ENCODE data around the gene B3GALT4. TPM values are rescaled to one million over a fixed set of nuclear protein-coding genes. Genes with fewer than 3 reads are reported as not detected.

The B3GALT4 gene
- total and polyA plus RNA-seq, 12 donors = 2.6 to 23.7 (median 13.7) TPM

- TF ChIP-seq CTCF (IDR thresholded peaks at IDR 0.05) = no peak
- TF ChIP-seq POLR2A (IDR thresholded peaks at IDR 0.05) = no peak
- peaks cover 21 to 26% of the 10 kb centered on the region in 2 donors for H3K4me1 ChIP-seq (replicated peaks in 1 of 2)
- 66 to 86% (median 71%) methylated on average over 6 to 12 of the region's 12 CpGs for WGBS, 4 donors
- intact Hi-C loops (cut with DNase I) = no loop called here
- H3K4me3 ChIP-seq = peak overlapping the region in 3 of 4 donors; percentile 16 to 88 (median 67)
- H3K27ac ChIP-seq = peak overlapping the region in 4 of 5 donors; percentile 87 to 97 (median 95)
- no peaks in the 10 kb centered on the region for H3K27me3 ChIP-seq
- H3K9me3 ChIP-seq (replicated peaks in 1 of 3) = no peaks in the 10 kb centered on the region
- peak in 1 of 7 donors; percentile 24 for DNase-seq
- peaks cover 0 to 49% of the 10 kb centered on the region in 2 donors for H3K36me3 ChIP-seq (replicated peaks in 1 of 2)
Measured at GRCh38 chr6:33296797-33297405, 20.0 kb downstream of the B3GALT4 start.

- Histone ChIP-seq H3K4me1 (replicated peaks in 1 of 2) (peaks cover 21 to 26% of the 10 kb centered on the region in 2 donors), H3K36me3 (replicated peaks in 1 of 2) (peaks cover 0 to 47% of the 10 kb centered on the region in 2 donors), H3K27ac (peak overlapping the region in 4 of 5 donors; percentile 87 to 97 (median 95)), H3K27me3 (no peaks in the 10 kb centered on the region), H3K4me3 (peak overlapping the region in 3 of 4 donors; percentile 16 to 88 (median 67)), H3K9me3 (replicated peaks in 1 of 3) (no peaks in the 10 kb centered on the region)
- intact Hi-C loops (cut with DNase I) = no loop called here
- peak; percentile 58 to 75 (median 68) for DNase-seq
- TF ChIP-seq CTCF (IDR thresholded peaks at IDR 0.05) (no peak), POLR2A (IDR thresholded peaks at IDR 0.05) (no peak)
- 6 to 20% (median 8%) methylated on average over 3 to 16 of the region's 16 CpGs for WGBS, 4 donors
Measured at GRCh38 chr6:33297406-33297955, 20.6 kb downstream of the B3GALT4 start.

- H3K36me3 ChIP-seq (replicated peaks in 1 of 2) = peaks cover 0 to 47% of the 10 kb centered on the region in 2 donors
- H3K27ac ChIP-seq = peak overlapping the region; percentile 46 to 97 (median 95)
- WGBS, 4 donors = 0 to 2% (median 1%) methylated on average over 24 to 42 of the region's 42 CpGs
- intact Hi-C loops (cut with DNase I) = no loop called here
- DNase-seq = peak; percentile 81 to 92 (median 90)
- TF ChIP-seq CTCF (IDR thresholded peaks at IDR 0.05) = no peak
- TF ChIP-seq POLR2A (IDR thresholded peaks at IDR 0.05) = peak; percentile 25 to 80
- H3K4me1 ChIP-seq (replicated peaks in 1 of 2) = peaks cover 21 to 26% of the 10 kb centered on the region in 2 donors
- H3K4me3 ChIP-seq = peak overlapping the region; percentile 22 to 88 (median 76)
- no peaks in the 10 kb centered on the region for H3K27me3 ChIP-seq
- H3K9me3 ChIP-seq (replicated peaks in 1 of 3) = no peaks in the 10 kb centered on the region
Measured at GRCh38 chr6:33297956-33298772, 21.2 kb downstream of the B3GALT4 start.

GRCh38 chr6:33298773-33299236, 21.9 kb downstream of the B3GALT4 start, which contains the start of gene RGL2:
Gene RGL2 (minus strand): TSS chr6:33298942. CDS start chr6:33298610, 332 bp downstream.
- peak within 1 kb of the TSS; percentile 67 to 90 (median 86) for H3K4me3 ChIP-seq
- TF ChIP-seq CTCF (IDR thresholded peaks at IDR 0.05) = no peak
- TF ChIP-seq POLR2A (IDR thresholded peaks at IDR 0.05) = no peak
- peaks cover 21 to 26% of the 10 kb centered on the region in 2 donors for H3K4me1 ChIP-seq (replicated peaks in 1 of 2)
- WGBS, 4 donors = 0 to 1% (median 0%) methylated on average over 4 to 34 of the region's 34 CpGs
- peak within 1 kb of the TSS; percentile 87 to 97 (median 95) for H3K27ac ChIP-seq
- intact Hi-C loops (cut with DNase I) = no loop called here
- H3K27me3 ChIP-seq = no peaks in the 10 kb centered on the region
- H3K9me3 ChIP-seq (replicated peaks in 1 of 3) = no peaks in the 10 kb centered on the region
- DNase-seq = peak; percentile 84 to 91 (median 87)
- H3K36me3 ChIP-seq (replicated peaks in 1 of 2) = peaks cover 0 to 48% of the 10 kb centered on the region in 2 donors

All from adrenal gland (tissue), 12 donors.